ENCODE data around the gene HDAC11.
A peak's percentile ranks its signal among the peaks of the same experiment; 100 is the strongest.
"Not testable (repeated sequence)": the region's sequence is repeated elsewhere in the genome, so short reads cannot be mapped to it uniquely, and the experiment has no call there.

The HDAC11 gene

DNA sequence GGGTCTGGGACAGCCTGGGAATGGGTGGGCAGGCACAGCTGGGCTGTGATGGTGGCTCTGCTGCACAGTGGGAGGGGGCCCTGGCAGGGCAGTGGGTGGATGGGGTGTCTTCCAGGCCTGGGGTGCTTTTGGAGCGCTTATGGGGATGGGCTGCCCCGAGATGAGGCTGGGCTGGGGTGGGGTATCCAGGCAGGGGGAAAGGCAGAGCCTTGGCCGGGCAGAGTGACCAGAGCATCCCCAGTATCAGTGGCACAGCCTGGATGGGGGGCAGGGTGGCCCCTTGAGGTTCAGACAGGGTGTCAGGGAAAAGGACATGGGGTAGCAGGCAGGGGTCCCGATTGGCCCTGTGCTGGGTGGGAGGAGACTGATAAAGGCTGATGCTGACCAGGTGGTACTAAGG lies 26.6 kb downstream of the HDAC11 start:
- no peak for DNase-seq

DNA sequence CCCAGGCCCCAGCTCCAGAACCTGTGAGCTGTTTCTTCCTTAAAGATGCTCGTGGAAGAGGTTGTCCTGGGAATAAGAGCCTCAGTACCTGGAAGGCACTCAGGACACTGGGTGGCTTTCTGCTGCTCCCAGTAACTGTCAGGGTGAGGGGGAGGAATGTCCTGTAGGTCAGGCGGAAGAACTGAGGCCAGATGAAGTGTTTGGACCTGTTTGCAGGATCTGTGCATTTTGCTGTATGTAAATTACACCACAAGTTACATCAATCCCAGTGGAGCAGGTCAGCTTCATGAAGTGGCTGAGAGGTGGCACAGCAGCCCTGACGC lies 27.1 kb downstream of the HDAC11 start:
- DNase-seq, result no peak

DNA sequence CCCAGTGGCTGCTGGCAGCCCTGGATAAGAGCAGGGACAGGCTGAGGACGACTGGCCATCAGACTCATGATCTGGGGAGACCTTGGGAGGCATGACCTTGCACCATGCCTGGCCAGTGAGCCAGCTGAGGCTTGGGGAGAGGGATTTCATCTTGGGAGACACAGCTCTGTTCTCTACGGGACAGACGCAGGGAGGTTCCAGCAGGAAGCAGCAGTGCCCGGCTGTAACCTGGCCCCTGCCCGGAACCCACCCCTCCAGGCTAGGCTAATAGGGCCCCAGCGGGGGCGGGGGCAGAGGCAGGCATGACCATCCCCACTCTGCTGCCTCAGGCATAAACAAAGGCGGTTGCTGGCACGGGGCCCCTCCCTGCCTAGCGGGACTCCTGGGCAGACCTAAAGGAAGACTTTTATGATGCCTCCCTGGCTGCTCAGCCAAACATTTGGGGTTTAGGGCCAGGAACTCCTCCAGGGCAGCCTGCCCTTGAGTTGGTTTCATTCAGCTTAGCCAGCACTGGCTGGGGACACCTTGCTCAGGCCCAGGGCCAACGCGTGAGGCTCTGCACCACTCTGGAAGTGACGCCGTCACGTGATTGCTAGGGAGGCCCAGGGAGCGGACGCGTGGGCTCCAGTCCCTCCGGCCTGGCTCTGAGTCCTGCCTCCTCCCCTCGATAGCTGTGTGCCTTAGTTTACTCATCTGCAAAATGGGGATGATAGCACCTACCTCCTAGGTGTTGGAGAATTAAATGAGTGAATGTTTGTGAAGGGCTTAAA lies 27.6 kb downstream of the HDAC11 start:
- DNase-seq, result peak in 30 of 56 donors; percentile 12 to 81 (median 44)

DNA sequence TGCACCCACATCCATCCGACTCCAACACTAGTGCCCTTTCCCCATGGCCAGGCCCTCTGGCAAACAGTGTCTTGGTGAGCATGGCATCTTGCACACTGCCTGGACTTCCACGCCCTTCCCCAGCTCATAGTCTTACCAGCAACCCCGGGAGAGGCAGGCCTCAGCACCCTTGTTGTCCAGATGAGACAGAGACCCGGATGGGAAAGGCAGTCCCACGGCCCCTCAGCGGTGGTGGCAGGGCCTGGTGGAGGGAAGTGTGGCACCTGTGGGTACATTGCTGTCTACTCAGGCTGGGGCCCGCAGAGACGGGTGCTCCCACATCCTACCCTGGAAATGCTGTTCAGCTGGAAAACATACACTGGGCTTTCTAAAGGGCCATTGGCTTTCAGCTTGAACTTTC lies 28.4 kb downstream of the HDAC11 start:
- DNase-seq, result no peak

DNA sequence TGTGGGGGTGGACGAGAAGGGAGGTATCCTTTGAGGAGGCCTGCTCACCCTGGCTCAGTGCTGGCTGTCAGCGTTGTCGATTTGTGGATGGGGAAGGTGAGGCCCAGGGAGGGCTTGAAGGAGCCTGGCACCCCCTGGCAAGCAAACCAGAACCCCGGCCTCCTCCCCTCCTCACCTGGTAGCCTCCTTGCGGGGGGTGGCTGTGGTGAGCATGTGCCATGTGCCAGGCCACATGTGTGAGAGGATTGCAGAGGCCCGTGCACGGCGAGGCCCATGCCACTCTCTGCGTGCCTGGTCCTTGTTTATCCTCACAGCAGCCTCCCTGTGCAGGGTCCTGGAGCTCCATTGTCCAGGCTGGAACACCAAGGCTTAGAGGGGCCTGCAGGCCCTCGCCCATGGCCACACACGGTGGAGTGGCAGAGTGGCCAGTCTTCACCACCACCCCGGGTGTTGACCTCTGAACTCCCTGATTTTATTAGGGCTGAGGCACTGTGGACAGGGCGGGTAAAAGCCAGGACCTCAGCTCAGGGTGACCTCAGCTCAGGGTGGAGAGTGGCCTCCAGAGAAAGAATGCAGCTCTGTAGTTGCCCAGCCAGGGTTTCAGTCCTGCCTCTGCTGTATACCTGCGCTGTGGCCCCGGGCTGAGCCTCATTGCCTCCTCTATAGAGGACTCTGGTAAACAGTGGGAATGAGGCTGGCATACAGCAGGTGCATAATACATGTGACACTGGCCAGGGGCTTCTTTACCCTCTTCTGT lies 29.1 kb downstream of the HDAC11 start:
- no peak for DNase-seq

DNA sequence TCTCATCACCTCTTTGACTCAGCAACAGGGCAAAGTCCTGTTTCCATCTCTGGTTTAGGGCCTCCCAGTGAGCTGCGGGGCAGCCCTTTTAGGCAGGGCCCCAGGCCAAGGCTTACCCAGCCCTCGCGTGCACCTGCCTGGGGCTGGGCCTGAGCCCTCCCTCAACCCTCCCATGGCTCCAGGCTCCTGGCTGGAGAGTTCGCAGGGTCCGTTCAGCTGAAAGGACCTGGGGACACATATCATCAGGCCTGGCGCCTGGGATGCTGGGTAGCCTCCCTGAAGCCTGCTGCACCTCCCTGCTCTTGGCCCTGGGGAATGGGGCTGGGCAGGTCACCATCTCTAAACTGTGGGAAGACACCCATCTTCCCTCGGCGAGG lies 29.7 kb downstream of the HDAC11 start:
- DNase-seq, result no peak

DNA sequence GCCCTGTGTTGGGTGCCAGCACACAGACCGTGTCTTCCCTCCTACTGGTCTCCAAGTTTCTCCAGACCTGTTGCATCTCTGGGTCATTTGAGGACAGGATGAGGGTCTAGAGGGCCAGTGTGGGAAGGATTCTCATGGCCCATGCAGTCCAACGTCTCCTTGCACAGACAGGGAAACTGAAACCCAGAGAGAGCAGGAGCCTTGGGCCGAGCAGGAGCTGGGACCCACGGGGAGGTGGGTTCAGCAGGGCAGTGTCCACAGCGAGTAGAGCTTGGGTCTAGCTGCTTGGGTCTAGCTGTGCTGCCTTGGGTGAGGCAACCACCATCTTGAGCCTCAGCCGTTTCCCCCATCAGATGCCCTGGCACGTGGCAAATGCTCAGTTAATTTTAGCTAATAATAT lies 32.3 kb downstream of the HDAC11 start:
- no peak for DNase-seq

DNA sequence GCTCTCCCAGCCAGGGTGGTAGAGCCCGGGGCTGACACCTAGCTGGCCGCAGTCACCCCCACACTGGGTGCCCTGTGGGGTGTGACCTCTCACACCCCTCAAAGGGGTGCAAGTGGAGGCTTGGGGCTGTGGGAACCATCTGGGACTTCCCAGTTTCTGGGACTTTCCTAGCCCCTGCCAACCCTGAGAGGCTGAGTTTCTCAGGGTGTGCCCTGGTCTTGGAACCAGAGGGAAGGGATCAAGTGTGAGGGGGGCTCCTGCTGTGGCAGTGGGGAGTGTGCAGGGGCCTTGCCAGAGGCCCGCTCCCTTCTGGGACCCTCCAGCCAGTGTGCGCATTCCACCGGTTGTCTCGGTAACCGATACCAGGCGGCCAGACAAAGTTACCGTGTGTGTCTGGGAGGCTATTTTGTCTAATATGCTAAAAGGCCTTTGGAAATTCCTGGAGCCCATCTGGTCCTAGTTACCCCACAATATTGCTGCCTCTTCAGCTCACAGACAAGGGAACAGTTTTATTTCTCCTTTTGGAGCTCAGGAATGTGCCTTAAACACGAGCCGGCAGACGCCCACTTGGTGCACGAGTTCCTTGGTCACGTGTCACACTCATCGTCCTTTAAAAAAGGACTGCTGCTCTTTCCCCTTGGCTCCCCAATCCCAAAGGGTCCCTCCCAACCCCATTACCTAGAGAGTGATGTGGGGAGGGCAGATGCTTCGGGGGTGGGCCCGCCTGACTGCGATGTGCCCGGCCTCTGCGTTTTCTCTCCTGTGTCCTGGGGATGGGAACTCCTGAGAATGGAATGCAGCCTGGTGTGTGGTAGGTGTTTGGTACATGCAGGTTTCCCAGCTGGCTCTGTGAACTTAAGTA lies 33.2 kb downstream of the HDAC11 start:
- peak in 4 of 56 donors; percentile 9 to 28 (median 18) for DNase-seq

DNA sequence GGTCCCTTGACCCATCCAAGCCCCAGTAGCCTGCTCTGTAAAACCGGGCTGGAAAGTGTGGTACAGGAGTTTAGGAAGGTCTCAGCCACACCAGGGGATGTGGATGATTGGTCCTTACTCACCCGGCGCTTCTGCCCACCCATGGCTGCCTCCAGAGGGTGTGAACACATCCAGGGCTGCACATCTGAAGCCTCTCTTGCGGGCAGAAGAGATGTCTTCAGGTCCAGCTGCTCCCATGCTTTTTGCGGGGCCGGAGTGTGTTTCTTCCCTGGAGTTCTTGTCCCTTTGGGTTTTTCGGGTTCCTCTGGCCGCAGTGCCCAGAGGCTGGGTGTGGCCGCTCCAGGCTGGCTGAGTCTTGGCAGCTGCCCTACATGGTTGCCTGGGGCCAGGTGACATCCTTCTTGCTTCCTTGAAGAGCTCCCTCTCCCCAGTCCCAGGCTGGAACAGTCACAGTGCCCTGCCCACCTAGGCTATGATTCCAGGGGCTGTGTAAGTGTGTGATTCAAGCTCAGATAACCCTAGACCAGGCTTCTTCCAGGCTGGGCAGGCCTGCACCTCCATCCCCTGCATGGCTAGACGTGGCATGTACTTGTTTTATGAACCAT lies 33.9 kb downstream of the HDAC11 start:
- DNase-seq, result no peak

DNA sequence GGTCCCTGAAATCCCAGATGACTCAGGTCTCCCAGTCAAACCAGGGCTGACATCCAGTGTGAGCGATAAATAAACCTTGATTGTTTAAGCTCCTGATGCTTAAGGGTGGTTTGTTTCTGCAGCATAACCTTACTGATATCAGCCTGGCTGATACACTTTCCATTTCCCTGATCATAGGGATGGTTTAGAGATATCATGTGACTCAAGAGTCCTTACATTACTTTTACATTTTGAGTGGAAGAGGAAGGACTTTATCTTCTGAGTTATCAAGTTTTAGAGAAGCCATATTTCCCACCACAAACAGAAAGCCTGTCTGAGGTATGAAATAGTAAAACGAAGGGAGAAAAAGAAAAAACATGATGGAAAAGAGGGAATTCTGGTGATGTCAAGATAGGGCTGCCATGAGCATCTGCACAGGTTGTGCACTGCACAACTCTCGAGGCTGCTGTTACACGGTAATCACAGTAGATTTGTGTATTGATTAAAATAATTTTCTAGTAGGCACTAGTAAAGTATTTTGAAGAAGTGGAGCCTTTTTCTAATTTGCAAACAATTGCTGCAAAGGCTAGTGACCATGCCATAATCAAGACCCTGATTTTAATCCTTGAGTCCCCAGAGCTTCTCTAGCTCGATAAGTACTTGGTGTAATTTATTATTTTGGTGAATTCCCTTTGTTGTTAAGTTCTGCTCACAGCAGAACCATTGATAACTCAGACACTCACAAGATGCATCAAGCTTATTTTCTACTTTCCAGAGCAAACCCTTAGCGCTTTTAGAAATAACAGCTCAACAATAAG lies 34.7 kb downstream of the HDAC11 start:
- DNase-seq, result no peak

DNA sequence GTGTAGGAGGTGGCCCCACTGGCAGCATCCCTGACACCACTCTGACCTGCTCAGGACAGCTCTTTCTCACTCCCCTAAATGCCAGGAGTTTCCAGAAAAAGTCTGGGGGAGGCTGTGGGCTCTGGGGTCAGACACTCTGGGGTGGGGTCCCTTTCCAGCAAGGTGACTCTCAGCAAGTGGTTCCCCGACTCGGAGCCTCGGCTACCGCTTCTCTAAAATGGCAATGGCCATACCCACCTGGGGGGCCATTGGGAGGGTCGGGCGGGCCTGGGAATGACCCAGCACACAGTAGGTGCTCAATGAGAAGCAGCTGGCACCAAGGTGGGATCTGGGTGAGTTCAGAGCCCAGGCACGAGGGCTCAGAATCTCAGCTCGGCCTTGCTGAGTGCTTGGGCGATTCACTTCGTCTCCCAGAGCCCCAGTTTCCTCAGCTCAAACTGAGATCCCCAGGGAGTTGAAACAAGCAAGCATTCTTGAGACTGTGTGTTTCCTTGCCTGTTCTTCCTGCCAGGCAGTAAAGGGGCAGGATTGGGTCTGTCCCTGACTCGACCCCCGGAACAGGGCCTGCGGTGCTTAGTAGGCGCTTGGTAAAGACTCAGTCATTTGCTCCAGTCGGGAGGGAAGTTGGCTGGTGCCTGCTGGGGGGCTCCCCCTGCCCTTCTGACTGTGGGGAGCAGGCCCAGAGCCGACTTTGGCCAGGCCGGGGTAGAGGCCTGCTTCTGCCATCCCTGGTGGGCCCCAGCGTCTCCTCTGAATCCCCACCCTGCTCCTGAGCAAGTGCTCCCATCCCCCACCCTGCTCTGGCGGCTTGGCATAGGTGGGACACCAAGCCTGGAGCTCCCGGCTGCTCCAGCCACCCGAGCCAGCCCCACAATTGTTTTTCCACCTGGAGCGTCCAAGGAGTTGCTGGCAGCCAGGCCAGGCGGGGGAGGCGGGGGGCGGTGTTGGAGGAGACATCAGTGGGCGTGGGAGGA lies 36.0 kb downstream of the HDAC11 start:
- no peak for DNase-seq

DNA sequence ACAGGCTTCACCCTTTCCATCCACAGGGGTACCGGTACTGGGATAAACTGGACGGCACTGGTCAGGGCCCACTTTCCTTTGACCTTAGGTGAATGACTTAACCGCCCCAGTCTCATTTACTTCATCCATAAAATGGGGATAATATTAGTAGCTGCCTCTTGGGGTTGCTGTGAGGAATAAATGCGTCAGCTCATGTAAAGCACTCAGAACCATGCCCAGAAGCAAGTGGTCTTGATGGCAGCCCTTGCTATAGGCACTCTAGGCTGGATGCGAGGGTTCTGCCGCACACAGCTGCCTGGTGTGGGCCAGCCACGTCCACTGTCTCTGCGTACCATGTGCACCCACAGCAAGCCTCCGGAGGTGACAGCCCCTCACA lies 36.6 kb downstream of the HDAC11 start:
- DNase-seq, result no peak

DNA sequence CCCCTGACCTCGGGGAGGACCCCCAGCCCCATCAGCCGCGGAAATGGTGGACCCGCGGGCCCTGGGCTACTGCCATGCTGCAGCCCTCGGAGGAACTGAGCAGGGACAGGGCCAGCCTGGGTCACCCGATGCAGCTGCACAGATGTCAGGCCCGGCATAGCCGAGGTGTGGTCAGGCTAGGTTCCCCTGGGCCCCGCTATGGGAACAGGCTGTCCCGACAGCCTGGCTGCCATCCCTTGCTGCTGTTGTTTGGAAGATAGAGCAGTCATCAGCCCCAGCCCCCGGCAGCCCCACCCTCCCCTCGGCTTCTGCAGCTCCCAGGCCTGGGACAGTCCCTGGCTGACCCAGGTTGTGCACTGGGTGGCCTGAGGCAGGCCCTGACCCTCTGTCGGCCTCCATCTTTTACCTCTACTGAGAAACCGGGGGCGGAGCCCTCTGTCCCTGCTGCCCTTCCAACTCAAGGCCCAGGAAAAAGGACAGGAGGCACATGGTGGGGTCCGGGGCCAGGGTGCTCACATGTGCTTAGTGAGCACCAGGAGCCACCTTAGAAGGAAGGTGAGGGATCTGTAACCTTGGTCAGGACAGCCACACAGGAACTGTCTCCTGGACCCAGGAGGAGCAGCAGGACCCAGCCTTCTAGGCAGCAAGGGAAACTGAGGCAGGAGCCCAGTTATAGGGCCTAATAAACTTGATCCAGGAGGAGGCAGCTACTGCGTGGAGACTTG lies 37.3 kb downstream of the HDAC11 start:
- no peak for DNase-seq

DNA sequence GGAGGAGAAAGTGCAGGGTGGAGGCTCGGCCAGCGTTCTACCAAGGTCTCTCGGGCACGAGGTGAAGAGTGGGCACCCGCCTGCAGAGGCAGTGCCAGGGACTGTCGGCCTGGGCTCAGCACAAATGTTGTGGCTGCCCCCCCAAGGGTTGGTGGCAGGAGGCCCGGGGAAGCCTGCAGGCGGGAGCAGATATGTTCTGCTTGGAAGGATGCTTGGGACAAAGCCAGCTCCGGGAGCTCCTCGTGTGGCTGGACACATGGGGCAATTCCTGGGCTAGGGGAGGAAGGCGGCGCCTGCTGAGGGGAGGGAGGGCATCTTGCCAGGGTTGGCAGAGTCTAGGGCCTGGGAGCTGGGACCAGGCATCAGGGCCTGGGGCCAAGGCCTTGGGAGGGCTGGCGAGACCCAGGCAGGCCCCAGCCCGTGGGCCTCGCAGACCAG lies 38.4 kb downstream of the HDAC11 start:
- peak in 50 of 56 donors; percentile 5 to 88 (median 62) for DNase-seq

DNA sequence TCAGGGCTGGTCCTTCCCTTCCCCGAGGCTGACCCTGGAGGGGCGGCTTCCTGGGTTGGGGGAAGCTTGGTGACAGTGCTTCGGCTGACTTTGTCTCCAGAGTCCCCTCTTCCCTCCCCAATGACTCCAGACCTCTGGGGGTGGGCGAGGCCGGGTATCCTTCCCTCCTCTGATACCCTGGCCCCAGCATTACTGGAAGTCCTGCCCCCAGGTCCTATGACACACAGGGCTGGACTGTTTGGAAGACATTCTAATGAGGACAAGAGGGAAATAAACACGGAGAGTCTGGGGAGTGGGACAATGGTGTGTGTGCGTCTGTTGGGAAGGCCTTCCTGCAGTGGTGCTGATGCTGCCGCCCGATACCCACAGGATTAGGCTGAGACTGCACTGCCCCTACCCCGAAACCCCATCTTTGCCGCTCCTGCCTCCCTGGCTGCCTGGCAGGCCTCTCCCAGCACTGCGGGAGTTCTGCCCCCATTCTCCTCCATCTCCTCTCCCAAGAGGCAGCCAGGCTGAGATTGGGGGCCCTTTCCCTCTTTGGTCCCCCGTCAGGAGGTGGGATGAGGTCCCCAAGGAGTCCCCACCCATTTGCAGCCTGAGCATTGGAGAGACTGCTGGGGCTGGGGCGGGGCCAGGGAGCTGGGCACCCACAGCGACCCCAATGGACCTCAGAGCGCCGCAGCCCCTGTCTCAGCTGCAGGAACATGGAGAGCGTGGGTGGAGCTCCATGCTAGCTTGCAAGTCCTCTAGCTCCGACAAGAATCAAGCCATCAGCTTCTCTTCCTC lies 39.1 kb downstream of the HDAC11 start:
- DNase-seq, result no peak

DNA sequence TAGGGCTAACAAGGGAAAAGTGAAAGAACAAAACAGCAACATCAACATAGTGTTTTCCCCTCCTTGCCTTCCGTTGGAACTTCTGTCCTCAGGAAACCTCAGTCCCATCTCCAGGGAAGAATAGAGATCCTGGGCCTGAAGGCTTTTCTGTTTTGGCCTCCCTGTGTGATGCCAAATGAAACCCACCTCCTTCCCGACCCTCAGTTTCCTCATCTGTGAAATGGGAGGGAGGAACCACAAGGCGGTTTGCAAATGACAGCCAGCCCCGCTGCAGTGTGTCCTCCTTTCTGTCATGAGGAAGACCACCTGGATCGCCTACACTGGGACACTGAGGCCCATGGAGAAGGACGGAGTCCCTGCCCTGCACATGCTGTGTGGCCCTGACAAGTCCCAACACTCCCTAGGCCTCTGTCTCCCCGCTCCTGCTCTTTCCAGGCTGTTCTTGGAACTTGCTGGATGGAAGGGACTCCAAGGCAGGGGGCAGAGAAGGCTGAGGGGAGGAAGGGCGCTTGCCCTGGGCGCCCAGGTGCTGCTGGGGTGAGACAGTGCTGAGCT lies 40.3 kb downstream of the HDAC11 start:
- no peak for DNase-seq

DNA sequence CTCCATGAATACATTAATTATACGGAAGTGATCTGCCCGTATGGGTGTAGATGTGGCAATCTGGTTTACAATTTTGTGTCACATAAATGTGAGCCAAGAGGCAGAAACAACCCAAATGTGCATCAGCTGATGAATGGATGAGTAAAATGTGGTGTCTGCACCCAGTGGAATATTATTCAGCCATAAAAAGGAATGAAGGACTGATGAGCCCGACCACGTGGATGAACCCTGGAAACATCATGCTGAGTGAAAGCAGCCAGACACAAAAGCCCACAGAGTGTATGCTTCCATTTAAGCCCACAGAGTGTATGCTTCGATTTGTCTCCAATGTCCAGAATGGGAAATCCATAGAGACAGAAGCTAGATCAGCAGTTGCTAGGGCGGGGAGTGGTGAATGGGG lies 41.2 kb downstream of the HDAC11 start:
- DNase-seq, result no peak

DNA sequence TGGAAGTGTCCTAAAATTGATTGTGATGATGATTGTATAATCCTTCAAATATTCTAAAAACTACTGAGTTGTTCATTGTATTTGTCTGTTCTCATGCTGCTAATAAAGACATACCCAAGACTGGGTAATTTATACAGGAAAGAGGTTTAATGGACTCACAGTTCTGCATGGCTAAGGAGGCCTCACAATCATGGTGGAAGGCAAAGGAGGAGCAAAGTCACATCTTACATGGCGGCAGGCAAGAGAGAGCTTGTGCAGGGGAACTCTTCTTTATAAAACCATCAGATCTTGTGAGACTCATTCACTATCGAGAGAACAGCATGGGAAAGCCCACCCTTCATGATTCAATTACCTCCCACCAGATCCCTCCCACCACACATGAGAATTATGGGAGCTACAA lies 41.6 kb downstream of the HDAC11 start:
- not testable (repeated sequence) for DNase-seq
